Prostate gland (tissue), 2 donors: Measurements from ENCODE around the gene SETD6.

Experiments used
- CTCF ChIP-seq, 4 experiments: fragments of 200-600 bp in 2 of 4; fragments of 450-650 bp in 2 of 4; sonication (generic) in 2 of 4; IDR thresholded peaks; 1 replicate in 3 of 4; 2 replicates in 1 of 4; pipeline ENCODE4 v1.5.1; 2016 to 2019; ENCODE audit warnings: antibody characterized with exemption in 4 of 4, mild to moderate bottlenecking in 2 of 4, moderate library complexity in 2 of 4
- POLR2A ChIP-seq: fragments of 450-650 bp; IDR thresholded peaks from one replicate; pipeline ENCODE4 v1.6.1; 2016; ENCODE audit warnings: antibody characterized with exemption, mild to moderate bottlenecking

- TF ChIP-seq CTCF (IDR thresholded peaks at IDR 0.05) (no peak), POLR2A (no peak)
These were observed 11.2 kb upstream of the SETD6 start for GRCh38 chr16:58503863-58504688.
